ENCODE results near the gene ANXA2R.

Gene ANXA2R

DNA sequence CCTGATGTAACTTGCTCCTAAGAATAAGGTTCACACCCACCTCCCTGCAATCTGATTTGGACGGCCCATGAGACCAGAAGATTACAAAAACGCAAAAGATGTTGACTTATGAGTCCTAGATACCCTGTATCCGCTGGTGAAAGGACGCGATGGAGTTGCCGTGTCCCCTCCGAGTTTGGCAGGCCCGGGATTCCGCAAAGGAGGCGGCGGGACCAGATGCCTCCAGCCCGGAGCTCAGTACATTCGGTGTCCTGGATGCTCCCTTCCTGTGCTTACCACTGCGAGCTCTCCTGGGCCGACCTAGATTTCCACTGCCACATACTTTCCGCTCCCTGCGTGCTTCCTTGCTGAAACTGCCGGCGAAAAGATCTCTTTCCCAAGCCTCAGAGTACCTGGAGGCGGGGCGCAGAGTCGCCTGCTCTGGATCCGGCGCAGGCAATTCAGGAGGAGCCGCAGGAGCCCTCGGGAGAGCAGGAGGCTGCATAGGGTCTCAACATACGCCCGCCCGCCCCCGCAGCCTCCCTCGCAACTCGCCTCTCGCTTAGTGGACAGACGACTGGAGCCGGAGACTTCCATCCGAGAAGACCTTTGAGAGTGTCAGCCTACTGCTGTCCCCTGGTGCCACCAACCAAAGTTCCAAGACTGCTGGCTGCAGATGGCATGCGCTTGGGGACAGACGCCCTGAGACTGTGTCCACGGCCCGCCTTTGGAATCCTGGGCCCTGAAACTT, 39.8 kb downstream of the ANXA2R start:
- DNase-seq (ENCODE audit: low read depth in 2 of 2), result no peak

DNA sequence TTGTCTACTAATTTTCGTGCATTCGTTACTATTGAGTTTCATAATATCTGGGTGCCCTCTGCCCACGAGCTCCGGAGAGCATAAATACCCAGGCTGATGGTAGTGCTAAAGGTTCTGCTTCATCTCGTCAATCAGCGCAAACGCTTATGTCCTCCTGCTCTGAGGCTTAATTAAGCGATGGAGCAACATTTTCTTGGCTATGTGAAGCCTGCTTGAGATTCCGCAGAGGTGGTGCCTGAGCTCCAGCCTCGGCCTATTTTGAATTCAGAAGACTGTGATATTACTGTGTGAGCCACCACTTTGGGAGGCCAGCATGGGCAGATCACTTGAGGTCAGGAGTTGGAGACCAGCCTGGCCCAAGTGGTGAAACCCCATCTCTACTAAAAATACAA, 44.8 kb downstream of the ANXA2R start:
- DNase-seq (ENCODE audit: low read depth in 2 of 2), result no peak

DNA sequence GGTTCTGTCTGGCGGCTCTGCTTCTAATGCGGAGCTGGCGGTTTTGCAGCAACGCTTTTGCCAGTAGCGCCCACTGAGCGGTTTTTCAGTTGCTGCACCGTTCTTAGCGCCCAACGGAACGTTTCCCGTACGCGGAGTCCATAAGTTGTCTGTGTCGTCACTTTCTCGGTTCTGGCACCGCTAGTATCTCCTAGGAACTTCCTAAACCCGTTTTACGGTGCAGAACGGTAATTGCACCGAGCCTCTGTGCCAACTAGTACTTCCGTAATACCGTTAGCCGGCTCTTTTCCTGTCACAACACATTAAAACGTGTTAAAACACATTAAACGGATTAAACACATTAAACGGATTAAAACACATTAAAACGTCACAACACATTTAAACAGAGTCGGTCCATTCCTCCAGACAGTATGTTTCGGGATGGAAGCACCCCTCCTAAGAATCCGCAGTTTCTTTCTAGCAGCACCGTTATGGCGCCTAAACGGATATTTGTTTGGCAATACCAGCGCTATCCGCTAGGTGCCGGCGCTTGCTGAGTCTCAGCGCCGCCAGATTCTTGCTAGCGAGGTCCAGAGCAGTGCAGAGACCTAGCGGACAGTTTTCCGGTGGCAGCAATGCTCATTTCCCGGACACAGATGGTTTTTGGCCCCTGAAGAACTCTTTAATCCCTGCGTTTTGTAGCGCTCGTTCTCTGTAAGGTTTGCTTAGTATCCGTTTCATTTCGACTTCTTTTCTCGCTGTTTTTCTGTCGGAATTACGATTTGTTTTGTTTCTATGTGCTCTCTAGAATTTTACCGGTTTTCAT, 45.4 kb downstream of the ANXA2R start:
- peak; percentile 80 to 81 for DNase-seq (ENCODE audit: low read depth in 2 of 2)

DNA sequence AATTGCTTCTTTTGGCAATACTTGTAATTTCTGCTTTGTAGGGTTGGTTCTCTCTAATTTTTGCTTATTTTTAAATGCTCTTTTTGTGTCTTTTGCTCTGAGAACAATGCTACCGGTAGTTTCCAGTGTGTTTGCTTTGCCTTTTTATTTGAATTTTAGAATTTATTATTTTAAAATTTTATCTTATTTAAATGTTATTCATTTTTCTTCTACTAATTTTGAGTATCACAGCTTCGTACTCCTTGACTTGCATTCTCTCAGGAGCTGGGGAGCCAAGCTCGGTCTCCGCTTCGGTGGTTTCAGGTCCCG, 45.9 kb downstream of the ANXA2R start:
- no peak for DNase-seq (ENCODE audit: low read depth in 2 of 2)

DNA sequence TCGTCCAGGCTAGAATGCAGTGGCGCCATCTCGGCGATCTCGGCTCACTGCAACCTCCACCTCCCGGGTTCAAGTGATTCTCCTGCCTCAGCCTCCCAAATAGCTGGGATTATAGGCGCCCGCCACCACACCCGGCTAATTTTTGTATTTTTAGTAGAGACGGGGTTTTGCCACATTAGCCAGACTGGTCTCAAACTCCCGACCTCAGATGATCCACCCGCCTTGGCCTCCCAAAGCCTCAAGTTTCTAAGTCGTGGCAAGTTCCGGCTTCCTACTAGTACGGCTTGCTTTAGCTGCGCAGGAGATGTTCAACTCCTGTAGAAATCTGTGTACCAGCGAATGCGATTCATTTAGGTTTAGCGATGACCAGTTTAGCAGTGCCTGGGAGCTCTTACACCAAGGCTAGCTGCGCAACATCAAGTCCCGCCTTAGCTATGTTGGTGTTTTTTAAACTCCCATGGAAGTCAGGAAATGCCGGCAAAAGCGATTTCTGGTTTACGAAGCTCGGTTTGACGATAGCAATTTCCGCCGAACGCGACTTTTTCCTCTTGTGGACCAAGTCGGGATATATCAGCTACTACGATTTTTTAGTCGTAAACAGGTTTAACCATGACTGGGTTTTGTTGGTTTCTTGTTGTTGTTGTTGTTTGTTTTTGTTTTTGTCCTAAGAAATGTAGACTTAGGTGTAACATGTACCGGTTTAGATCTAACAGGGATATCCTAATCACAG, 46.4 kb downstream of the ANXA2R start:
- no peak for DNase-seq (ENCODE audit: low read depth in 2 of 2)

DNA sequence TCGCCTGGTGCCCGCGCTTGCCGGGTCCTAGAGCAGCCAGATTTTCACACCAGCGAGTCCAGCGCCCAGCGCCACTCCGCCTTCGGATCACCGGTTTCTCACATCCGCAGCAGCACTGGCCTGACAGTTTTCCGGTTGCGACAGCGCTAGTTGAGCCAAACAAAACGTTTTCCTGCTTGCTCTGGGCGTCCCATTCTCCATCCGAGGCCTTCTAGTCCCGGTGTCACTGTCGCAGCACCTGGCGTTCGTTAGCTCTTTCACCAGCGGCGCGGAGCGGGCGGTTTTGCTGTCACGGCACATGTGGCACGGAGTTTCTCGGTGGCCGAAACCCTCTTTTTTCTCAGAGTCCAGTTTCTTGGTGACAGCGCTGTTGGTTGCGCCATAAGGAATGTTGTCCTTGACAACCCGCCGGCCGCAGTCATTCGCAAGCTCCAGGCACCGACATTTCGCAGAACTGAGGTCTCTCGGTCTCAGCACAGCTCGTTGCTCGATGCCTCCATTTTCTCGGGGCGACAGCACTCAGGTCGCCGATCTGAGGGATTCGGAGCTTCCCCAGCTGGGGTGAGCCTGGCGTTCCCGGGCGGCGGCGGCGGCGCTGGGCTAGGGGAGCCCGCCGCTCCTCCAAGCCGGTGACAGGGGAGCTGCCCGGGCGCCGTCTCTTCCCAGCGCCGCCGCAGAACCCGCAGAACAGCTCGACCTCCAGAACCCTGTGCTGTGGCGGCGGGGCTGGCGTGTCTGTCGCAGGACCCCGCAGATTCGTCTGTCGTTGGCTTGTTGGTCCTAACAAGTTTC, 47.8 kb downstream of the ANXA2R start:
- peak; percentile 59 to 65 for DNase-seq (ENCODE audit: low read depth in 2 of 2)

DNA sequence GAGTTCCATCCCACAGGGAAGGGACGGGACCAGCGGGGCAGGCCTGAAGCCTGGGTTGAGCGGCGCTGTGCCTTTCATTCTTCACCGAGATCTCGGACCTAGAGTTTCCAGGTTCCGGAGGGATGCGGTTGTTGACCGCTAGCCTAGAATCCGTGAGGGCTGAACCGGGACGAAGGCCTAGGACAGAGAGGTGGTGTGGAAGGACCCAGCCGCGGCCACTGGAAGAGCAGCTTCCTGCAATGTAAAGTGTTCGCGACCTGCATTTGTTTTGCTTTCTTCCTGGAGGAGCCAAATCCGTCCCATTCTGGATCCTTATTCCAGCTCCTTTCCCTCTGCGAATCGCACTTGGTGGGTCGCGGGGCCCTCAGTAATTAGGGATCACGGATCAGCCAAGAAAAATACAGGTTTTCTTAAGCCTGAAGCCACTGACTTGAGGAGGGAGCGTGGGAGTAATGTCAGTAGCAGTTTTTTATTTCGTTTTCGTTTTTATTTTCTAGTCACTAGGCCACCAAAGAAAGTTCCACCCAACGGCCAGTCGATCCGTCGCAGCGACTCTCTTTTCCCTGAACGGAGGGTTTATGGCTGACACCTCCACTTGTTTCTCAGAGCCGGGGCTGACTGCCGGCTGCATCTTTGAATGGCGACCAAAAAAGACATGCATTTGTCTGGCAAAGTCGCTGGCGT, 48.6 kb downstream of the ANXA2R start:
- no peak for DNase-seq (ENCODE audit: low read depth in 2 of 2)

DNA sequence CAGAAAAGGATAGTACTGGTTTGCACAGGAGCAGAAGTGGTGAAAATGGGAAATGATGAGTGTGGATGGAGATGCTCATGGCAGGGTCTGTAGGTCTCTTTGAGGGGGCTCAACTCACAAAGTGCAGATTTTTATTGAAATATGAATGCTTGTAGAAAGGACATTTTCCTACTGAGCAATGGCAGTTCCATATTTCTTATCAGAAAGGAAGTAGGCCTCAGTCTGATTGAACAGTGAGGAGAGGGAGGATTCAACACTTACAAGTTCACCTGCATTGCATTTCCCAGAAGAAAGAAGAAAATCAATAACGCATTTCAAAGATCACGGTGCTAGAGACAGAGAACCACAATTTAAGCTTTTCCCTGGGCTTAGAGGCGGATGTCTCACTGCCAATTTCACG, 49.2 kb downstream of the ANXA2R start:
- no peak for DNase-seq (ENCODE audit: low read depth in 2 of 2)

Data from stimulated activated CD8-positive, alpha-beta memory T cell treated with anti-CD3 and anti-CD28 coated beads, Interleukin-15, amount 100 ng/mL, for 48 hours (primary cell).